ENCODE measurements around the gene VPS11. TPM values are rescaled to one million over a fixed set of nuclear protein-coding genes. Genes with fewer than 3 reads are reported as not detected.

The VPS11 gene
- polyA plus RNA-seq, 4 donors: 26.0 to 56.4 (median 40.9) TPM

DNA sequence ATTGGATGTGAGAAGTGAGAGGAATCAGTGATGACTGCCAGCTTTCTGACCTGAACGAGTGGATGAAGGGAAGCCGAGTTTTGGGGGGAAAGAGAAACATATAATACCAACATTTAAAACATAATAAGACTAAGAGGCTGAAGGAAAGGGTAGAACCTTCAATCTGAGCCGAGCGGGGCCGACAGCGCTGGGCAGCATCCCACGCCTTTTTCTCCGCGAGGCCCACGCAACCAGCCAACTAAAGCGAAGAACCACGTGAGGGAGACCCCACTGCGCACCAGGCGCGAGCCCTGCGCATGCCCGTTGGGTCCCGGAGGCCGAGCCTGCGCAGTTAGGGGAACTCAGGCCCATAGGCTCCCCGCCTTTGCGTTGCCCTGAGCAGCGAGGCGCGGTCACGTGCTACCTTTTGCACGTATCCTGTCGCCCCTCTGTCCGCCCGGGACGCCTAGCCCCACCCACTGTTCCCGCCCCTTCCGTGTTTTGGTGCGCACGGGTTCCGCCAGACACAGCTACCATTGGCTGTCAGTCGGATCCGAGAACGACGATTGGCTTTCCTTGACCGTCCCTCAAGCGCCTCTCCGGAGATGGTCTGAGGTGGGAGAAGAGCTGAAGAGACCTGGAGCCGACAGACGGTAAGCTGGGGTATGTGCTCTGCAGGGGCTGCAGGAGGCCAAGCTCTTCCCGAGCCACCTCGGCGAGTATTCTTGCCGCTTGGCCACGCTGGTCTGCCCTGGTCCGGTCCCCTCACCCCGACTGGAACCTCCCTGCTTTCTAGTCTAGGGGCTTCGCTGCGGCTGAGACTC, 53.6 kb downstream of the VPS11 start, which contains the start of gene HINFP:
Gene HINFP (plus strand): TSS at position 573 of the 803 bp plus-strand sequence. CDS start 5,365 bp downstream, outside the sequence.
- Histone ChIP-seq H3K4me1 (ENCODE audit: control insufficient read depth in 3 of 3, insufficient read depth in 2 of 3, low read depth in 1 of 3, low read length in 2 of 3) (peaks cover 1 to 22% (median 6%) of the 10 kb centered on the region in 3 donors), H3K27me3 (ENCODE audit: control insufficient read depth in 3 of 3, insufficient read depth in 3 of 3, low read length in 3 of 3) (no peaks in the 10 kb centered on the region)

DNA sequence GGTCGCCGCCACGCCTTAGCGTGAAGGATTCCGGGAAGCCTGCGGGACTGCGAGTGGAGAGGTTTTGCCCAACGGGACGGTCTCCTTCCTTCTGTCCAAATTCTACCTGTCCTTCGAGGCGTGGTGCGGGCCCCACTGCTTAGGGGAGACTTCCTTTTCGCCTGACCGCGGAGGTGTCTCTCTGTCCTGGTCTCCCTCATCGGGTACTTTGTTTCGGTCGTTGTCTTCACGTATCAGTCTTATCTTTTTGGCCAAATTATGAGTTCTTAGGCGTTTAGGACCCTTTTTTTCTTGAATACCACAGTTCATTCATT, 54.1 kb downstream of the VPS11 start:
- Histone ChIP-seq H3K27me3 (ENCODE audit: control insufficient read depth in 3 of 3, insufficient read depth in 3 of 3, low read length in 3 of 3) (no peaks in the 10 kb centered on the region), H3K4me3 (ENCODE audit: low read depth in 1 of 3, low read length in 3 of 3) (peak overlapping the region; percentile 84 to 91 (median 85)), H3K27ac (ENCODE audit: low read depth in 1 of 3, low read length in 2 of 3) (peak overlapping the region; percentile 71 to 89 (median 73)), H3K4me1 (ENCODE audit: control insufficient read depth in 3 of 3, insufficient read depth in 2 of 3, low read depth in 1 of 3, low read length in 2 of 3) (peaks cover 3 to 27% (median 6%) of the 10 kb centered on the region in 3 donors), H3K9me3 (ENCODE audit: control insufficient read depth in 2 of 2, insufficient read depth in 1 of 2, low read depth in 1 of 2, low read length in 1 of 2) (no peaks in the 10 kb centered on the region), H3K36me3 (ENCODE audit: control insufficient read depth in 3 of 3, insufficient read depth in 2 of 3, low read depth in 1 of 3, low read length in 3 of 3) (peaks cover 0 to 24% (median 4%) of the 10 kb centered on the region in 3 donors)
- 0% methylated on average over 20 of the region's 20 CpGs for WGBS, 3 donors
- DNase-seq (no peak), FAIRE-seq (no peak)

More for the DNA sequence above, 53.6 kb downstream of the VPS11 start, which contains the start of gene HINFP:
- DNase-seq: peak; percentile 99
- H3K27ac ChIP-seq (ENCODE audit: low read depth in 1 of 3, low read length in 2 of 3): peak within 1 kb of the TSS; percentile 71 to 89 (median 84)
- no peaks in the 10 kb centered on the region for H3K9me3 ChIP-seq (ENCODE audit: control insufficient read depth in 2 of 2, insufficient read depth in 1 of 2, low read depth in 1 of 2, low read length in 1 of 2)
- no peak for FAIRE-seq
- 0 to 1% (median 1%) methylated on average over 47 to 54 of the region's 54 CpGs for WGBS, 3 donors
- peak within 1 kb of the TSS; percentile 84 to 91 (median 85) for H3K4me3 ChIP-seq (ENCODE audit: low read depth in 1 of 3, low read length in 3 of 3)
- H3K36me3 ChIP-seq (ENCODE audit: control insufficient read depth in 3 of 3, insufficient read depth in 2 of 3, low read depth in 1 of 3, low read length in 3 of 3): peaks cover 0 to 27% (median 8%) of the 10 kb centered on the region in 3 donors

DNA sequence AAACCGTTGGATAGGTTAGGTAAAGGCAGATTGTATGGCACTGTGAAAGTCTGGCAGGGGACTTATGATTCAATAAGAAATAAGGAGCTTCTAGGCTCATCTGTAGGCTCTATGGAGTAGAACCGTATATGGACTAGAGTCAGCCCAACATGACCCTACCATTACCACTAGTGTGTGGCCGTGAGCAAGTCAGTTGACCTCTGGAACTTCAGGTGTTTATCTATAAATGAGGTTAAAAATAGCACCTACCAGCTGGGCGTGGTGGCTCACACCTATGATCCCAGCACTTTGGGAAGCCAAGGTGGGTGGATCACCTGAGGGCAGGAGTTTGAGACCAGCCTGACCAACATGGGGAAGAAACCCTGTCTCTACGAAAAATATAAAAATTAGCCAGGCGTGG, 58.2 kb downstream of the VPS11 start:
- Histone ChIP-seq H3K9me3 (ENCODE audit: control insufficient read depth in 2 of 2, insufficient read depth in 1 of 2, low read depth in 1 of 2, low read length in 1 of 2) (no peaks in the 10 kb centered on the region), H3K4me3 (ENCODE audit: low read depth in 1 of 3, low read length in 3 of 3) (no peak overlapping the region), H3K27me3 (ENCODE audit: control insufficient read depth in 3 of 3, insufficient read depth in 3 of 3, low read length in 3 of 3) (no peaks in the 10 kb centered on the region), H3K27ac (ENCODE audit: low read depth in 1 of 3, low read length in 2 of 3) (peak overlapping the region; percentile 29 to 82 (median 69)), H3K4me1 (ENCODE audit: control insufficient read depth in 3 of 3, insufficient read depth in 2 of 3, low read depth in 1 of 3, low read length in 2 of 3) (peaks cover 5 to 22% (median 6%) of the 10 kb centered on the region in 3 donors), H3K36me3 (ENCODE audit: control insufficient read depth in 3 of 3, insufficient read depth in 2 of 3, low read depth in 1 of 3, low read length in 3 of 3) (peaks cover 0 to 53% (median 5%) of the 10 kb centered on the region in 3 donors)
- DNase-seq (peak; percentile 68 to 85), FAIRE-seq (no peak)
- 42 to 76% (median 51%) methylated on average over 6 of the region's 6 CpGs for WGBS, 3 donors

DNA sequence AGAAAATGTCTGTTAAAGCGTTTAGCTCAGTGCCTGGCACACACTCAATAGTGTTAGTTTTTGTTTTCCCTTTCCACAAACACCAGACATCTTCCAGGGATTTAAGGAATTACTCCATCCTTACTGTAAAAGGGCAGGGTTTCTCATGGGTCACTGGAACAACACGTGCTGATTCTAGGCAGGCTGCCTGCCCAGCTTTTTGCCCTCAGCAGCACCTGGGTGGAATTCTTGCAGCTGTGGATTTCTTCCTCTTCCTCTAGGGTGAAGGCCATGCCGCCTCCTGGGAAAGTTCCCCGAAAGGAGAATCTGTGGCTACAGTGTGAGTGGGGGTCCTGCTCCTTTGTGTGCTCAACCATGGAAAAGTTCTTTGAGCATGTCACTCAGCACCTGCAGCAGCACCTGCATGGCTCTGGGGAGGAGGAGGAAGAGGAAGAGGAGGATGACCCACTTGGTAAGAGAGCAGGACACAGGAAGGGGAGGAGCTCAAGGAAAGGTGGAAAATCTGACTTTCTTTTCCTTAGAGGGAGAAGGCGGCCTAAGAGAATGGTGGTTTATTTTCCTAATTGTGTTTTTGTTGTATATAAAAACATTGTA, 59.2 kb downstream of the VPS11 start:
- no peak overlapping the region for H3K4me3 ChIP-seq (ENCODE audit: low read depth in 1 of 3, low read length in 3 of 3)
- H3K36me3 ChIP-seq (ENCODE audit: control insufficient read depth in 3 of 3, insufficient read depth in 2 of 3, low read depth in 1 of 3, low read length in 3 of 3): peaks cover 0 to 62% (median 7%) of the 10 kb centered on the region in 3 donors
- FAIRE-seq (no peak), DNase-seq (peak in 1 of 2 donors; percentile 29)
- H3K27me3 ChIP-seq (ENCODE audit: control insufficient read depth in 3 of 3, insufficient read depth in 3 of 3, low read length in 3 of 3): no peaks in the 10 kb centered on the region
- H3K4me1 ChIP-seq (ENCODE audit: control insufficient read depth in 3 of 3, insufficient read depth in 2 of 3, low read depth in 1 of 3, low read length in 2 of 3): peaks cover 5 to 20% (median 6%) of the 10 kb centered on the region in 3 donors
- peak overlapping the region; percentile 37 to 67 (median 59) for H3K27ac ChIP-seq (ENCODE audit: low read depth in 1 of 3, low read length in 2 of 3)
- no peaks in the 10 kb centered on the region for H3K9me3 ChIP-seq (ENCODE audit: control insufficient read depth in 2 of 2, insufficient read depth in 1 of 2, low read depth in 1 of 2, low read length in 1 of 2)
- WGBS, 3 donors: 52 to 63% (median 55%) methylated on average over 5 of the region's 5 CpGs

DNA sequence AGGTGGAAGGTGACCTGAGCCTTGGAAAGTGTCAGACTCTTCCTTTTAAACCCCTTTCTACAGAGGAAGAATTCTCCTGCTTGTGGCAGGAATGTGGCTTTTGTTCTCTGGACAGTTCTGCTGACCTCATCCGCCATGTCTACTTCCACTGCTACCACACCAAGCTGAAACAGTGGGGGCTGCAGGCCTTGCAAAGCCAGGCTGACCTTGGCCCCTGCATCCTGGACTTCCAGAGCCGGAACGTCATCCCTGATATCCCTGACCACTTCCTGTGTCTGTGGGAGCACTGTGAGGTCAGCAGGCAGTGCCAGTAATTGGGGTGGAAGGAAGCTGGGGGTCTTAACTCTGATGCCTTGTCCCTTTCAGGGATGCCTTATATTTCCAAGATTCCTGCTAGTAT, 63.0 kb downstream of the VPS11 start:
- H3K4me3 ChIP-seq (ENCODE audit: low read depth in 1 of 3, low read length in 3 of 3): no peak overlapping the region
- FAIRE-seq (no peak), DNase-seq (no peak)
- WGBS, 3 donors: 70 to 76% (median 73%) methylated on average over 3 of the region's 3 CpGs
- H3K4me1 ChIP-seq (ENCODE audit: control insufficient read depth in 3 of 3, insufficient read depth in 2 of 3, low read depth in 1 of 3, low read length in 2 of 3): peaks cover 0 to 7% (median 3%) of the 10 kb centered on the region in 3 donors
- H3K27ac ChIP-seq (ENCODE audit: low read depth in 1 of 3, low read length in 2 of 3): no peak overlapping the region
- no peaks in the 10 kb centered on the region for H3K9me3 ChIP-seq (ENCODE audit: control insufficient read depth in 2 of 2, insufficient read depth in 1 of 2, low read depth in 1 of 2, low read length in 1 of 2)
- H3K27me3 ChIP-seq (ENCODE audit: control insufficient read depth in 3 of 3, insufficient read depth in 3 of 3, low read length in 3 of 3): no peaks in the 10 kb centered on the region
- peaks cover 0 to 66% (median 14%) of the 10 kb centered on the region in 3 donors for H3K36me3 ChIP-seq (ENCODE audit: control insufficient read depth in 3 of 3, insufficient read depth in 2 of 3, low read depth in 1 of 3, low read length in 3 of 3)

Other genes with a start within 250 kb of the VPS11 start
- gene CXCR5, start 183.9 kb upstream of the VPS11 start, polyA plus RNA-seq: under 1 TPM; 0.15 to 0.61 (median 0.38) TPM
- 10 to 100 TPM; 11.6 to 29.6 (median 18.9) TPM for gene BCL9L, start 141.9 kb upstream of the VPS11 start, polyA plus RNA-seq
- under 1 TPM in 1 of 4 donors, not detected in 3; 0.04 TPM for gene UPK2, start 111.5 kb upstream of the VPS11 start, polyA plus RNA-seq
- not detected for gene FOXR1, start 96.1 kb upstream of the VPS11 start, polyA plus RNA-seq
- 10 to 100 TPM; 12.9 to 50.1 (median 28.6) TPM for gene CENATAC, start 69.7 kb upstream of the VPS11 start, polyA plus RNA-seq
- gene RPS25, start 49.5 kb upstream of the VPS11 start, polyA plus RNA-seq: 1,000 to 10,000 TPM; 1,156 to 2,444 (median 1,720) TPM
- gene TRAPPC4, start 49.1 kb upstream of the VPS11 start, polyA plus RNA-seq: 100 to 1,000 TPM in 1 of 4 donors, 10 to 100 TPM in 3; 59.1 to 103 (median 79.7) TPM
- gene SLC37A4, start 36.9 kb upstream of the VPS11 start, polyA plus RNA-seq: 100 to 1,000 TPM in 2 of 4 donors, 10 to 100 TPM in 2; 57.9 to 250 (median 96.9) TPM
- 100 to 1,000 TPM in 1 of 4 donors, 10 to 100 TPM in 3; 17.4 to 127 (median 53.3) TPM for gene HYOU1, start 10.6 kb upstream of the VPS11 start, polyA plus RNA-seq
- gene HMBS, start 17.1 kb downstream of the VPS11 start, polyA plus RNA-seq: 10 to 100 TPM; 18.4 to 45.3 (median 20.5) TPM
- 10 to 100 TPM; 10.8 to 51.2 (median 30.5) TPM for gene DPAGT1, start 34.0 kb downstream of the VPS11 start, polyA plus RNA-seq
- gene C2CD2L, start 39.5 kb downstream of the VPS11 start, polyA plus RNA-seq: 10 to 100 TPM; 14.9 to 21.7 (median 17.8) TPM
- gene HINFP, start 53.8 kb downstream of the VPS11 start, polyA plus RNA-seq: 10 to 100 TPM; 12.3 to 37.5 (median 19.3) TPM
- under 1 TPM in 3 of 4 donors, not detected in 1; 0.27 to 0.73 (median 0.34) TPM for gene ABCG4, start 81.2 kb downstream of the VPS11 start, polyA plus RNA-seq
- 10 to 100 TPM in 1 of 4 donors, 1 to 10 TPM in 3; 3.5 to 13.0 (median 6.6) TPM for gene NLRX1, start 100.9 kb downstream of the VPS11 start, polyA plus RNA-seq
- gene NHERF4, start 117.7 kb downstream of the VPS11 start, polyA plus RNA-seq: 100 to 1,000 TPM in 2 of 4 donors, 10 to 100 TPM in 2; 33.6 to 258 (median 98.5) TPM
- gene CBL, start 138.5 kb downstream of the VPS11 start, polyA plus RNA-seq: 10 to 100 TPM in 1 of 4 donors, 1 to 10 TPM in 3; 2.2 to 10.1 (median 4.3) TPM
- 10 to 100 TPM in 2 of 4 donors, 1 to 10 TPM in 2; 1.1 to 82.3 (median 11.5) TPM for gene MCAM, start 249.3 kb downstream of the VPS11 start, polyA plus RNA-seq